ENCODE results near the gene BRMS1.
"Not testable (repeated sequence)": the region's sequence is repeated elsewhere in the genome, so short reads cannot be mapped to it uniquely, and the experiment has no call there.

The BRMS1 gene, protein sequence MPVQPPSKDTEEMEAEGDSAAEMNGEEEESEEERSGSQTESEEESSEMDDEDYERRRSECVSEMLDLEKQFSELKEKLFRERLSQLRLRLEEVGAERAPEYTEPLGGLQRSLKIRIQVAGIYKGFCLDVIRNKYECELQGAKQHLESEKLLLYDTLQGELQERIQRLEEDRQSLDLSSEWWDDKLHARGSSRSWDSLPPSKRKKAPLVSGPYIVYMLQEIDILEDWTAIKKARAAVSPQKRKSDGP

DNA sequence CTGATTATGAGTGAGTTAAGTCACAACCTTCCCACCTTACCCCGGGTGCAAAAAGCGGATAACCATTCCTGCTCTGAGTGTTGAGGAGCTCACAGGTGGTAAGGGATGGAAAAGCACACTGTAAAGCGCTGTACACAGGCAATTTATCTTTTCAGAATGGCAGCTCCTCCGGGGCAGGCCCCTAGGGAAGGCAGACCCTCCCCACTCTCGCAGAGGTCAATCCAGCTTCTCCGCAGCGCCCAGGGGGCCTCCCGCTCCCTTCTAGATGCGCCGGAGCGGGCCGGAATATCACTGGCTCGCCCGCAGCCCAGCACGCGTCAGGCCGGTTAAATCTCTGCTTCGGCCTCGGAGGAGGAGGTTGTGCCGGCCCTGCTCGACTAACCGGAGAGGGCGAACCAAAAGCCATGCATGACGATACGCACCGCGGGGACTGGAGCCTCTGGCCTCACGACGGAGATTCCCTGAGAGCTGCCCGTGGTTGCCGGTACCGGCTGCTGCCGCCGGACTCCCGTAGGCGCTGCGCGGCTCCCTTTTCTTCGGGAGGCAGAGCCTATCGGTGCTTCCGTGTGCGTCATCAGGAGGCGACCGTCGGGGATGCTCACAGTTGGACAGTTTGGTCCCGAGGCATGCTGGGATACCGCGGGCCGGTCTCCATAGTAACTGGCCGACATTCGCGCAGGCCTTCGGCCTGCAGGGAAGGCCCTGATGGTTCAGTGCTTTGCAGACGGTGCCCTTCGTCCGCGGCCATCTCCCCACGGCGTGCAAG lies at the start of gene BRMS1:
BRMS1 (minus strand) TSS at position 555 of the 766 bp plus-strand sequence. CDS start 2,870 bp downstream, outside the sequence.
- DNase-seq (ENCODE audit: low read depth in 3 of 3) = peak; percentile 92 to 97 (median 95)

GRCh38 chr11:66393954-66394353 lies 49.0 kb upstream of the BRMS1 start:
- DNase-seq (ENCODE audit: low read depth in 3 of 3) = no peak

GRCh38 chr11:66391322-66391721 lies 46.4 kb upstream of the BRMS1 start:
- DNase-seq (ENCODE audit: low read depth in 3 of 3) = no peak

DNA sequence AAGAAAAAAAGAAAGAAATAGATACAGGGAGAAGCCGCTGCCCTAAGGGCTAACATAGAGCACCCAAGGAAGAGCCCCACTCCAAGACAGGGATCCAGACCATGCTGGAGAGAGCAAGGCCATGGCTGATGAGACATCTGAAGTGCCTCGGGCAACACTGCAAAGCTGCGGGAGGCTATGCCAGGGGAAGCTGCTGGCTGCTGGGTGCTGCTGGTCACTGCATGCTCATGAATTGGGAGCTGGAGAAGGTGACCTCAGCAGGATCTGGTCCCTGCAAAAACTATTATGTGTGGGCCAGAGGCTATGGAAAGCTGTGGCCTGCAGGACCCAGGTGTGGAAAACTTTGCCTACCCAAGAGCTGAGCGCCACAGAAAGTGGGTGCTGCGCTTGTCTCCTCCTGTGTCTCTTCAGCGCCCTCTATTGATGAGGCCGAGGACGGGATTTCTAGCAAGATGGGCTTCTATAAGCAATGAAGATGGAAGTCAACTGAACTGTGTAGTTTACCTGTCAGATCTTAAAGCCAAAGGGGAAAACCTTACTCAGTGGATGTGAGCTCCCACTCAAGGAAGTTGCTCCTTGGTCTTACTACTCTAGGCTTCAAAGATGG lies 44.0 kb upstream of the BRMS1 start:
- DNase-seq (ENCODE audit: low read depth in 3 of 3) = peak; percentile 28 to 71 (median 47)

DNA sequence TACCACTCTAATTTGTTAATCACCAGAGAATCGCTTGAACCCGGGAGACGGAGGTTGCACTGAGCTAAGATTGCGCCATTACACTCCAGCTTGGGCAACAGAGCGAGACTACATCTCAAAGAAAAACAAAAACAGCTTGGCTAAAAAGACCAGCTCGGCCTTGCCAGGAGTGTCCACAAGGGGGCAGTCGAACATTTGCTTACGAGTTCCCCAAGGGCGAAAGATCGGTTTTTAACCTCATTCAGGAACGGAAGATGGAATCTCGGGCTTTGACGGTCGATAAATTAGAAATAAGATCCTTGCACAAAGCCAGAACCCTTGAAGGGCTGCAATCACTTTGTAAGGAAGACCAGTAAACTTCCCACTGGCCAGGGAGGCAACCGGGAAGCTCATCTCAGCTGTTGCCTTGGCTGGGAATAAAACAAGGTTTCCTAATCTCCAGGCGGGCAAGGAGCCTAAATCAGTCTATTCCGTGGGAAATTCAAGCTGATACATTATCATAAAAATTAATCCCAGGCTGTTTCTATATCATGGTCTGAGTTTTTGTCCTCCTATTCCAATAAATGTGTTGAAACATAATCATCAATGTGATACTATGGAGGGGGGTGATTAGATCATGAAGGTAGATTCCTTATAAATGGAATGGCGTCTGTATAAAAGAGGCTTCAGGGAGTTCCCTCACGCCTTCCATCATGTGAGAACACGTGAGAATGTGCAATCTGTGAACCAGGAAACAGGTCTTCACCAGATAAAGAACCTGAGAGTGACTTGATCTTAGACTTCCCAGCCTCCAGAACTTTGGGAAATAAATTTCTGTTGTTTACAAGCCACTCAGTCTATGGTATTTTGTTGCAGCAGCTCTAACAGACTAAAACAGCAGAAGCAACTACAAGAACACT lies 41.5 kb upstream of the BRMS1 start:
- peak; percentile 61 to 83 (median 78) for DNase-seq (ENCODE audit: low read depth in 3 of 3)

DNA sequence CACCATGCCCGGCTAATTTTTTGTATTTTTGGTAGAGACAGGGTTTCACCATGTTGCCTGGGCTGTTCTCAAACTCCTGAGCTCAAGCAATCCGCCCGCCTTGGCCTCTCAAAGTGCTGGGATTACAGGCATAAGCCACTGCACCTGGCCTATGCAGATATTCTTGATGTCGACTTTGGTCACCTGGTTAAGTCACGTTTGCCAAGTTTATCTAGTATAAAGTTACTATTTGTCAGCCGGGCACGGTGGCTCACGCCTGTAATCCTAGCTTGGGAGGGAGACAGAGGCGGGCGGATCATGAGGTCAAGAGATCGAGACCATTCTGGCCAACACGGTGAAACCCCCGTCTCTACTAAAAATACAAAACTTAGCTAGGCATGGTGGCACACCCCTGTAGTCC lies 39.4 kb upstream of the BRMS1 start:
- not testable (repeated sequence) for DNase-seq (ENCODE audit: low read depth in 3 of 3)

- not testable (repeated sequence) for DNase-seq (ENCODE audit: low read depth in 3 of 3)
Observed at GRCh38 chr11:66380264-66380663, 35.4 kb upstream of the BRMS1 start.

DNA sequence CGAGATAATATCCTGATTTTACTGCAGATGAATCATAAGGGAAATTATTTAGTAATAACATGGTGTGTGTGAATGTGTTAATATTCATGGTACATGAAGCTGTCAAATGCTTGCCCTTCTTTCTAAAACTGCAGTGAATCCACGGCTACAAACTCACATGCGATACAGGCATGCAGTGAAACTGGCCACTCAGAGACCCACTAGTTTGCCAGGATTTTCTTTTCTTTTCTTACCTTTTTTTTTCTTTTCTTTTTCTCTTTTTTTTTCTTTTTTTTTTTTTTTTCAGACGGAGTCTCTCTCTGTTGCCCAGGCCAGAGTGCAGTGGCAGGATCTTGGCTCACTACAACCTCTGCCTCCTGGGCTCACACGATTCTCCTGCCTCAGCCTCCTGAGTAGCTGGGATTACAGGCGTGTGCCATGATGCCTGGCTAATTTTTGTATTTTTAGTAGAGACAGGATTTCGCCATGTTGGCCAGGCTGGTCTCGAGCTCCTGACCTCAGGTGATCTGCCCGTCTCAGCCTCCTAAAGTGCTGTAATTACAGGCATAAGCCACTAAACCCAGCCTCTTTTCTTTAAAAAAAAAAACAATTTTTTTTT lies 28.9 kb upstream of the BRMS1 start:
- DNase-seq (ENCODE audit: low read depth in 3 of 3) = not testable (repeated sequence)

GRCh38 chr11:66373265-66373664 lies 28.4 kb upstream of the BRMS1 start:
- DNase-seq (ENCODE audit: low read depth in 3 of 3) = no peak

- peak; percentile 46 to 83 (median 55) for DNase-seq (ENCODE audit: low read depth in 3 of 3)
Observed at GRCh38 chr11:66371627-66372415, 26.9 kb upstream of the BRMS1 start, which contains the start of gene SLC29A2. Gene SLC29A2, minus strand, starts transcription at chr11:66371760. Its CDS starts 169 bp downstream, at chr11:66371591.

DNA sequence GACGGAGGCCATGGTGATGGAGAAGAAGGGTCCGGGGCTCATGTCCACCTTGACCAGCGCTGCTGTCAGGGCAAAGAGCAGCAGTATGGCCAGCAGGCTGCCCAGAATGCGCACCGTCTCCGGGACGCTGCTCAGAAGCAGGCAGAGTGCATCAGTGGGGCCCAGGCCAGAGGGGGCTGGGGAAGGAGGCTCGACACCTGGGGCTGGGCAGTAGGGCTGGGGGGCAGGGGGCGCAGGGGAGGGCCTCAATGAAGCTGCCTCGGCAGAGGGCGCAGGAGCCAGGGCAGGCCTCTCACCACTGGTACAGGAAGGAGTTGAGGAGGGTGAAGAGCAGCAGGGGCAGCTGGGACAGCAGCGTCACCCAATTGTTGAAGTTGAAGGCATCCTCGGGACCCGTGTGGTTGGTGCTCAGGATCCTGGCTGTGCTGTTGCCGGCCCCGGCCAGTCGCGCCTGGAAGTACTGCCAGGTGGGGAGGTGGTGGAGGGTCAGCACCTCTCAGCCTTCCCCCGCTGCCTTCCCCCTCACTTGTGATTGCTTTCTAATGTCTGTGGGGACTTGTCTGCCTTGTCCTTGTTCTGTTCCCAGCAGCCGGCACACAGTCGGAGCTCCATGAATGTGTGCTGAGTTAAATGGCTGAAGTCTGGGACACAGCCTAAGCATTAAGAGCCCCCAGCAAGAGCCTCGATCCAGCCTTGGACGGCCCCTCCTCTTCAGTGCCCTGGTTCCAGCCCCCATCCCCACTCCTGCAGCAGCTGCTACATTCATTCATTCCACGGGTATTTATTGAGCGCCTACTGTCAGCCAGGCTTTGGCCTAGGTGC lies 24.4 kb upstream of the BRMS1 start:
- DNase-seq (ENCODE audit: low read depth in 3 of 3) = no peak

DNA sequence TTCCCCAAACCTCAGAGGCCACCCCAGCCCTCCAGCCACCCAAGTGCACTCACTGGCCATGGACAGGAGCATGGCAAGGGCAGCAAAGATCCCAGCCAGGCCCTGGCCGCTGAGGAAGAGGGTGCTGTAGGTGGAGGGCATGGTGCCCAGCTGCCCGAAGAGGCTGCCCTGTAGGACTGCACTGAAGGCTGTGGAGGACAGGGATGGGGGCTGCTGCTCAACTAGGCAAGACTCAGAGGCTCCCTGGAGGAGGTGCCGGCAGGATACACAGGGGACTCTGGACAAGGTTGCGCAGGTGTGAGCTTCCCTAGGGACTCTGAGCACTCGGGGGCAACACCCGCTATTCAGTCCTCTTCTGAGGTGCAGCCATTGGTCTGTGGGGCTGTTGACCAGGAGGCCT lies 23.6 kb upstream of the BRMS1 start:
- no peak for DNase-seq (ENCODE audit: low read depth in 3 of 3)

GRCh38 chr11:66367561-66368312 lies 22.8 kb upstream of the BRMS1 start:
- DNase-seq (ENCODE audit: low read depth in 3 of 3) = no peak

- DNase-seq (ENCODE audit: low read depth in 3 of 3) = no peak
Observed at GRCh38 chr11:66366844-66367477, 22.1 kb upstream of the BRMS1 start.

GRCh38 chr11:66365711-66366619 lies 21.1 kb upstream of the BRMS1 start:
- no peak for DNase-seq (ENCODE audit: low read depth in 3 of 3)

DNA sequence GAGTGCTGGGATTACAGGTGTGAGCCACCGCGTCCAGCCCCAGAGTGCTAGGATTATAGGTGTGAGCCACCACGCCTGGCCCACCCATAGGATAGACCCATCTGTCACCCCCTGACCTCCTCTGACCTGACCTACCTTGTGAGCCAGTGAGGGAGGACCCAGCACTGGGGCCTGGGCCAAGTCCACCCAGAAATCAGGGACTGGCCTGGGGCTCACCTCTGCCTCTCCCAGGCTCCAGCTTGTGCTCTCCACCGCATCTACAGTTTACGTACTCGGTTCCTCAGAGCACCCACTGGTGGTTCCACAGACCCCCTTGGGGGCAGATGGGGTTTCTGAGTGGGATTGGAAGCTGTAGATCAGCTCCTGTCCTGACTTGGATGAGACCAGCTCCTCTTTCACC lies 20.3 kb upstream of the BRMS1 start:
- no peak for DNase-seq (ENCODE audit: low read depth in 3 of 3)
